Heart left ventricle (tissue), 13 donors: ENCODE data around the gene FAM163A.

ENCODE experiments used
- POLR2A ChIP-seq, 2 donors: fragments of 450-650 bp; IDR thresholded peaks; one replicate each; pipeline ENCODE4 v1.6.1; 2017; ENCODE audit warnings: antibody characterized with exemption in 2 of 2, mild to moderate bottlenecking in 2 of 2, moderate library complexity in 2 of 2
- TF ChIP-seq, protein P1 (sequence below), 12 donors: fragments of 200-600 bp; sonication (generic) in 4 of 12; IDR thresholded peaks; one replicate each; pipeline versions ENCODE4 v1.5.0 to v1.8.0; 2018 to 2022; ENCODE audit warnings: antibody characterized with exemption in 12 of 12, mild to moderate bottlenecking in 5 of 12
- donor health status: ischemic (EF 13 %, LVEDD 7.1; RV severe dilation, severe dysfunction).
- donor health status: DM: no; HTN: yes; CAD: no.
- donor health status: DM: no; HTN: no; CAD: no.
- donor health status: ischemic (EF 25% LVEDD 6.9; RV normal size, moderate dysfunction).
- donor health status: ischemic (EF 25% LVEDD 5.7; RV mildly dilated, moderate dysfunction).
- donor health status: ischemic (EF 35%, LVEDD 5.7; RV mildly dilated, moderate dysfunction).
- donor health status: nonischemic (EF 11% LVEDD 7.7; RV severe dilation, severe dysfunction).
- donor health status: DM: yes; HTN: yes; CAD: no.
- donor health status: PGD.
- donor health status: ischemic (EF 29% LVEDD 5.4; RV normal size, mild dysfunction).
- donor health status: nonischemic (EF 23%, LVEDD 6.1; RV moderate dilation, normal function).

DNA sequence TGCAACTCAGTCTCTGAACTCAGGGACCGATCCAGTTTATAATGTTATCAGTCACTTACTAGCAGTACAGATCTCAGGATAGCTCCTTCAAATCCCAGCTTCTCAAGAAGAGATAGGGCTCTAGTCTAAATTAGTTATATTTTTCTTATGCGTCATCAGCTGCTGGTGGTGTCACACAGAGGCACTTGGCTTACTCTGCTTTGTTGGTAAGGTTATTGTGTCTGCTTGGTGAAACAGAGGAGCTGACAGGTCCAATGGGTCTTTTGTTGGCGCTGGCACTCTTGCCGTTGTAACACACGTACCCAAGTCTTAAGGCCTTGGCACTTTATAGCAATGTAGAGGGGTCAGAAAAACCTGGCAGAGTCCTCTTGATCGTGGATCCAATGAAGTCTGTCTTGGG is 122.3 kb downstream of the FAM163A start:
- TF ChIP-seq, protein P1, sequence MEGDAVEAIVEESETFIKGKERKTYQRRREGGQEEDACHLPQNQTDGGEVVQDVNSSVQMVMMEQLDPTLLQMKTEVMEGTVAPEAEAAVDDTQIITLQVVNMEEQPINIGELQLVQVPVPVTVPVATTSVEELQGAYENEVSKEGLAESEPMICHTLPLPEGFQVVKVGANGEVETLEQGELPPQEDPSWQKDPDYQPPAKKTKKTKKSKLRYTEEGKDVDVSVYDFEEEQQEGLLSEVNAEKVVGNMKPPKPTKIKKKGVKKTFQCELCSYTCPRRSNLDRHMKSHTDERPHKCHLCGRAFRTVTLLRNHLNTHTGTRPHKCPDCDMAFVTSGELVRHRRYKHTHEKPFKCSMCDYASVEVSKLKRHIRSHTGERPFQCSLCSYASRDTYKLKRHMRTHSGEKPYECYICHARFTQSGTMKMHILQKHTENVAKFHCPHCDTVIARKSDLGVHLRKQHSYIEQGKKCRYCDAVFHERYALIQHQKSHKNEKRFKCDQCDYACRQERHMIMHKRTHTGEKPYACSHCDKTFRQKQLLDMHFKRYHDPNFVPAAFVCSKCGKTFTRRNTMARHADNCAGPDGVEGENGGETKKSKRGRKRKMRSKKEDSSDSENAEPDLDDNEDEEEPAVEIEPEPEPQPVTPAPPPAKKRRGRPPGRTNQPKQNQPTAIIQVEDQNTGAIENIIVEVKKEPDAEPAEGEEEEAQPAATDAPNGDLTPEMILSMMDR (IDR thresholded peaks at IDR 0.05), result no peak
- TF ChIP-seq POLR2A (IDR thresholded peaks at IDR 0.05), result no peak
